ENCODE measurements around the gene ESYT2. TPM values are rescaled to one million over a fixed set of nuclear protein-coding genes. Genes with fewer than 3 reads are reported as not detected.

The ESYT2 gene
- total and polyA plus RNA-seq, 9 of the 15 experiments (the other 6 are each of a cell fraction or from before 2014, with no cell fraction given), result 5.8 to 86.9 (median 64.7) TPM

GRCh38 chr7:158865462-158865922 is 36.2 kb upstream of the ESYT2 start (continued):
- TF ChIP-seq JUN (IDR thresholded peaks at IDR 0.05; ENCODE audit: borderline replicate concordance, low read depth, low read length) (no peak; the same call in 1 of the 2 replicates), JUN (CRISPR knock-in tag; IDR thresholded peaks at IDR 0.05; ENCODE audit: borderline replicate concordance) (no peak), PTRF (tag; IDR thresholded peaks at IDR 0.05) (peak; percentile 26; the same call in 1 of the 2 replicates), TRIM25 (IDR thresholded peaks at IDR 0.05; ENCODE audit: borderline replicate concordance) (no peak), PHF21A (IDR thresholded peaks at IDR 0.05; ENCODE audit: borderline replicate concordance, low read depth) (no peak), CHD7 (IDR thresholded peaks at IDR 0.05; ENCODE audit: low read depth, low read length) (no peak), SNAPC5 (CRISPR knock-in tag; IDR thresholded peaks at IDR 0.05) (no peak), ASH1L (IDR thresholded peaks at IDR 0.05; ENCODE audit: borderline replicate concordance, low read depth, partially characterized antibody) (no peak), CBX5 (IDR thresholded peaks at IDR 0.05; ENCODE audit: borderline replicate concordance, low read depth) (no peak), FOXK2 (conservative IDR thresholded peaks at IDR 0.05 in 1 of 2, IDR thresholded peaks at IDR 0.05 in 1 of 2; ENCODE audit: low read depth in 2 of 2) (no peak), CHD2 (IDR thresholded peaks at IDR 0.05; ENCODE audit: low read depth, low read length) (no peak), NR0B1 (IDR thresholded peaks at IDR 0.05; ENCODE audit: partially characterized antibody) (no peak), LEF1 (IDR thresholded peaks at IDR 0.05) (0 out of 2 replicates have a peak, but pooled peaks have one; percentile 29)

All from K562 (cell line).